D341Med (cell line): ENCODE results near the gene CLPX.
"Not testable (repeated sequence)": the region's sequence is repeated elsewhere in the genome, so short reads cannot be mapped to it uniquely, and the experiment has no call there.

Experiments
- DNase-seq: peaks from one replicate; pipeline ENCODE4 v3.0.0; 2012; ENCODE audit warnings: low spot score

Gene CLPX

GRCh38 chr15:65184868-65185717 lies at the start of gene CLPX:
CLPX (minus strand) TSS chr15:65185342; CDS start chr15:65185153, 189 bp downstream.
- peak; percentile 98 for DNase-seq

- DNase-seq: no peak
Observed at GRCh38 chr15:65233696-65234095, 48.6 kb upstream of the CLPX start.

GRCh38 chr15:65232520-65232919 lies 47.4 kb upstream of the CLPX start:
- no peak for DNase-seq

- DNase-seq: no peak
Observed at GRCh38 chr15:65231306-65231705, 46.2 kb upstream of the CLPX start.

- not testable (repeated sequence) for DNase-seq
Observed at GRCh38 chr15:65226901-65227300, 41.8 kb upstream of the CLPX start.

GRCh38 chr15:65226221-65226620 lies 41.1 kb upstream of the CLPX start:
- DNase-seq: peak; percentile 22

GRCh38 chr15:65223996-65224395 lies 38.9 kb upstream of the CLPX start:
- peak; percentile 8 for DNase-seq

GRCh38 chr15:65222891-65223290 lies 37.7 kb upstream of the CLPX start:
- DNase-seq: peak; percentile 4

GRCh38 chr15:65221697-65222096 lies 36.6 kb upstream of the CLPX start:
- peak; percentile 5 for DNase-seq

- DNase-seq: no peak
Observed at GRCh38 chr15:65219137-65219536, 34.0 kb upstream of the CLPX start.

- DNase-seq: no peak
Observed at GRCh38 chr15:65217526-65218482, 32.7 kb upstream of the CLPX start.

GRCh38 chr15:65215496-65215895 lies 30.4 kb upstream of the CLPX start:
- DNase-seq: no peak

- DNase-seq: no peak
Observed at GRCh38 chr15:65214010-65214409, 28.9 kb upstream of the CLPX start.

- DNase-seq: no peak
Observed at GRCh38 chr15:65213241-65213640, 28.1 kb upstream of the CLPX start.

- peak; percentile 63 for DNase-seq
Observed at GRCh38 chr15:65212097-65212496, 27.0 kb upstream of the CLPX start.

GRCh38 chr15:65211482-65211982 lies 26.4 kb upstream of the CLPX start:
- DNase-seq: peak; percentile 38

- DNase-seq: no peak
Observed at GRCh38 chr15:65210770-65211481, 25.8 kb upstream of the CLPX start, which contains the start of gene CILP. CILP (minus strand) TSS chr15:65211473; CDS start chr15:65209755, 1,718 bp downstream.

GRCh38 chr15:65209701-65210643 lies 24.8 kb upstream of the CLPX start:
- DNase-seq: no peak

- peak; percentile 81 for DNase-seq
Observed at GRCh38 chr15:65208647-65209046, 23.5 kb upstream of the CLPX start.

- no peak for DNase-seq
Observed at GRCh38 chr15:65207280-65207840, 22.2 kb upstream of the CLPX start.
